OCI-LY1 (cell line): ENCODE results near the gene SLC2A13.

Source experiments
- EZH2 ChIP-seq: fragments of 200-600 bp; sonication (generic), shearing (Covaris generic); IDR thresholded peaks from 2 replicates; pipeline ENCODE4 v1.8.0; 2017; ENCODE audit warnings: borderline replicate concordance, mixed run types, mild to moderate bottlenecking, antibody characterized with exemption, low read length, moderate library complexity, mixed read lengths
- TF ChIP-seq, protein P1 (sequence below): fragments of 200-600 bp; sonication (generic), shearing (Covaris generic); IDR thresholded peaks from 2 replicates; pipeline ENCODE4 v1.5.1; 2017; ENCODE audit warnings: mild to moderate bottlenecking, antibody characterized with exemption, low read length, moderate library complexity, mixed read lengths

DNA sequence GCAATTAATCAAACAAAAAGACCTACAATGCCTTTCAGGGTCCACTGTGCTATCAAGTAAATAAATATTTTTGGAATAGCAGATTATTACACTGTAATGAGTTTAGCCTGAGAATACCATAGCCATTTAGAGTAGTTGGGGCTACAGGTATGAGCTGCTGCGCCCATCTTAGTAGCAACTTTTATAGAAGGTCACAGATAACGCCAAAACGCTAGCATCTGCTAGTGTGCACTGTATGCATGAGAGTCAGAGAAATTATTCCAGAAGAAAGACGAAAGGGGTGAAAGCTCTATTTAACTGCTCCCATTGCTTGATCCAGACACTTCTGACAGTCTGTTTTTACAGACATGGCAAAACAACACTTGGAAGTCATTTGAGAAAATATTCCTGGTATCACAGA, 48.5 kb upstream of the SLC2A13 start:
- TF ChIP-seq, protein P1, sequence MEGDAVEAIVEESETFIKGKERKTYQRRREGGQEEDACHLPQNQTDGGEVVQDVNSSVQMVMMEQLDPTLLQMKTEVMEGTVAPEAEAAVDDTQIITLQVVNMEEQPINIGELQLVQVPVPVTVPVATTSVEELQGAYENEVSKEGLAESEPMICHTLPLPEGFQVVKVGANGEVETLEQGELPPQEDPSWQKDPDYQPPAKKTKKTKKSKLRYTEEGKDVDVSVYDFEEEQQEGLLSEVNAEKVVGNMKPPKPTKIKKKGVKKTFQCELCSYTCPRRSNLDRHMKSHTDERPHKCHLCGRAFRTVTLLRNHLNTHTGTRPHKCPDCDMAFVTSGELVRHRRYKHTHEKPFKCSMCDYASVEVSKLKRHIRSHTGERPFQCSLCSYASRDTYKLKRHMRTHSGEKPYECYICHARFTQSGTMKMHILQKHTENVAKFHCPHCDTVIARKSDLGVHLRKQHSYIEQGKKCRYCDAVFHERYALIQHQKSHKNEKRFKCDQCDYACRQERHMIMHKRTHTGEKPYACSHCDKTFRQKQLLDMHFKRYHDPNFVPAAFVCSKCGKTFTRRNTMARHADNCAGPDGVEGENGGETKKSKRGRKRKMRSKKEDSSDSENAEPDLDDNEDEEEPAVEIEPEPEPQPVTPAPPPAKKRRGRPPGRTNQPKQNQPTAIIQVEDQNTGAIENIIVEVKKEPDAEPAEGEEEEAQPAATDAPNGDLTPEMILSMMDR, result no peak
- TF ChIP-seq EZH2, result no peak
